Measurements from ENCODE around the gene HTATSF1. TPM values are rescaled to one million over a fixed set of nuclear protein-coding genes. Genes with fewer than 3 reads are reported as not detected.

HTATSF1 gene
- total RNA-seq (ENCODE audit: unreplicated experiment), result 31.6 TPM
- long read RNA-seq, transcript HTATSF1-201 (9 exons, 2,775 nt), result major isoform, 14 of 34 reads
- long read RNA-seq, transcript HTATSF1-204 (10 exons, 3,019 nt), result minor isoform, 11 of 34 reads
- long read RNA-seq, partial matches to known transcripts, result 2 of 34 reads
- long read RNA-seq, other reads (novel, unspliced or antisense), result 6 of 34 reads

DNA sequence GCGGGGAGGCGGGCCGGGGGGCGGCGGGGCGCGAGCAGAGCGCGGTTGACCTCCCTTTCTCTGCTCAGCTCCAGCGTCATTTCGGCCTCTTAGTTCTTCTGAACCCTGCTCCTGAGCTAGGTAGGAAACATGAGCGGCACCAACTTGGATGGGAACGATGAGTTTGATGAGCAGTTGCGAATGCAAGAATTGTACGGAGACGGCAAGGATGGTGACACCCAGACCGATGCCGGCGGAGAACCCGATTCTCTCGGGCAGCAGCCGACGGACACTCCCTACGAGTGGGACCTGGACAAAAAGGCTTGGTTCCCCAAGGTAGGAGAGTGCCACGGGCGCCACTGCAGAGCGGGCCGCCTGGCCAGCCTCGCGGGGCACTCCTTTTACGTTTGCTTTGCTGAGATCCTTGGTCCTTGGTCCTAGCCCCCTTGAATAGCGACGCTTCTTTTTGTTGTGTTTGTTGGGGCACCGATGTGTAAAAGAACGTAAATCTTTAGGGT is at the start of gene HTATSF1:
Gene HTATSF1 (plus strand): TSS at position 37 of the 497 bp plus-strand sequence. CDS start 93 bp downstream, at position 130.
- TF ChIP-seq, protein P1, sequence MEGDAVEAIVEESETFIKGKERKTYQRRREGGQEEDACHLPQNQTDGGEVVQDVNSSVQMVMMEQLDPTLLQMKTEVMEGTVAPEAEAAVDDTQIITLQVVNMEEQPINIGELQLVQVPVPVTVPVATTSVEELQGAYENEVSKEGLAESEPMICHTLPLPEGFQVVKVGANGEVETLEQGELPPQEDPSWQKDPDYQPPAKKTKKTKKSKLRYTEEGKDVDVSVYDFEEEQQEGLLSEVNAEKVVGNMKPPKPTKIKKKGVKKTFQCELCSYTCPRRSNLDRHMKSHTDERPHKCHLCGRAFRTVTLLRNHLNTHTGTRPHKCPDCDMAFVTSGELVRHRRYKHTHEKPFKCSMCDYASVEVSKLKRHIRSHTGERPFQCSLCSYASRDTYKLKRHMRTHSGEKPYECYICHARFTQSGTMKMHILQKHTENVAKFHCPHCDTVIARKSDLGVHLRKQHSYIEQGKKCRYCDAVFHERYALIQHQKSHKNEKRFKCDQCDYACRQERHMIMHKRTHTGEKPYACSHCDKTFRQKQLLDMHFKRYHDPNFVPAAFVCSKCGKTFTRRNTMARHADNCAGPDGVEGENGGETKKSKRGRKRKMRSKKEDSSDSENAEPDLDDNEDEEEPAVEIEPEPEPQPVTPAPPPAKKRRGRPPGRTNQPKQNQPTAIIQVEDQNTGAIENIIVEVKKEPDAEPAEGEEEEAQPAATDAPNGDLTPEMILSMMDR (IDR thresholded peaks at IDR 0.05; ENCODE audit: unreplicated experiment), result no peak
- no peaks in the 10 kb centered on the region for H3K9me3 Mint-ChIP-seq (ENCODE audit: unreplicated experiment)
- peaks cover 7% of the 10 kb centered on the region for H3K4me1 Mint-ChIP-seq (ENCODE audit: unreplicated experiment)
- peak within 1 kb of the TSS; percentile 97 for H3K4me3 Mint-ChIP-seq (ENCODE audit: unreplicated experiment)
- DNase-seq (ENCODE audit: low spot score), result peak; percentile 3
- peak within 1 kb of the TSS; percentile 93 for H3K27ac Mint-ChIP-seq (ENCODE audit: unreplicated experiment)
- H3K27me3 Mint-ChIP-seq (ENCODE audit: unreplicated experiment), result no peaks in the 10 kb centered on the region
- peaks cover 3% of the 10 kb centered on the region for H3K36me3 Mint-ChIP-seq (ENCODE audit: low read depth, unreplicated experiment)

- DNase-seq (ENCODE audit: low spot score), result no peak
- Mint-ChIP-seq H3K9me3 (ENCODE audit: unreplicated experiment) (no peaks in the 10 kb centered on the region), H3K27me3 (ENCODE audit: unreplicated experiment) (no peaks in the 10 kb centered on the region), H3K27ac (ENCODE audit: unreplicated experiment) (no peak overlapping the region), H3K36me3 (ENCODE audit: low read depth, unreplicated experiment) (no peaks in the 10 kb centered on the region), H3K4me3 (ENCODE audit: unreplicated experiment) (no peak overlapping the region), H3K4me1 (ENCODE audit: unreplicated experiment) (no peaks in the 10 kb centered on the region)
- TF ChIP-seq, protein P1 (IDR thresholded peaks at IDR 0.05; ENCODE audit: unreplicated experiment), result no peak
Measured at GRCh38 chrX:136447968-136448367, 49.4 kb upstream of the HTATSF1 start.

GRCh38 chrX:136450050-136450830 is 47.2 kb upstream of the HTATSF1 start:
- Mint-ChIP-seq H3K27ac (ENCODE audit: unreplicated experiment) (no peak overlapping the region), H3K9me3 (ENCODE audit: unreplicated experiment) (no peaks in the 10 kb centered on the region), H3K36me3 (ENCODE audit: low read depth, unreplicated experiment) (no peaks in the 10 kb centered on the region), H3K27me3 (ENCODE audit: unreplicated experiment) (no peaks in the 10 kb centered on the region), H3K4me1 (ENCODE audit: unreplicated experiment) (no peaks in the 10 kb centered on the region), H3K4me3 (ENCODE audit: unreplicated experiment) (no peak overlapping the region)
- TF ChIP-seq, protein P1 (IDR thresholded peaks at IDR 0.05; ENCODE audit: unreplicated experiment), result no peak
- no peak for DNase-seq (ENCODE audit: low spot score)

GRCh38 chrX:136452614-136453013 is 44.8 kb upstream of the HTATSF1 start:
- no peaks in the 10 kb centered on the region for H3K36me3 Mint-ChIP-seq (ENCODE audit: low read depth, unreplicated experiment)
- DNase-seq (ENCODE audit: low spot score), result no peak
- H3K27me3 Mint-ChIP-seq (ENCODE audit: unreplicated experiment), result no peaks in the 10 kb centered on the region
- H3K4me1 Mint-ChIP-seq (ENCODE audit: unreplicated experiment), result no peaks in the 10 kb centered on the region
- no peak overlapping the region for H3K27ac Mint-ChIP-seq (ENCODE audit: unreplicated experiment)
- no peaks in the 10 kb centered on the region for H3K9me3 Mint-ChIP-seq (ENCODE audit: unreplicated experiment)
- TF ChIP-seq, protein P1 (IDR thresholded peaks at IDR 0.05; ENCODE audit: unreplicated experiment), result no peak
- no peak overlapping the region for H3K4me3 Mint-ChIP-seq (ENCODE audit: unreplicated experiment)

DNA sequence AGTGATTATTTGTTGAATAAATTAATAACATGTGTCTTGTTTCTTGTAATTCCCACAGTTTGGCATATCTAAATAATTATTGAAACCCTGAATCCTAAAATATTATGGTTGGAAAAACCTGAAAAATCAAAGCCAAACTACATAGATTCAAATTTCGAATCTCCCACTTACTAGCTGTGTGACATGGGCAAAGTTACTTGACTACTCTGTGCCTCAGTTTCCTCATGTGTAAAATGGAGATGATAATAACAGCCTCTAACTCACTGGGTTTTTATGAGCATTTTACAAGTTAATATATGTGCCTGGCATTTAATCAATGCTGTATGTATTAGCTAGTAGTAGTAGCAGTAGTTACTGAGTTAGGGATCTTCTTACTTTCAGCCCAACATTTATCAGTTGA is 44.3 kb upstream of the HTATSF1 start:
- no peaks in the 10 kb centered on the region for H3K27me3 Mint-ChIP-seq (ENCODE audit: unreplicated experiment)
- TF ChIP-seq, protein P1 (IDR thresholded peaks at IDR 0.05; ENCODE audit: unreplicated experiment), result no peak
- no peak for DNase-seq (ENCODE audit: low spot score)
- no peaks in the 10 kb centered on the region for H3K36me3 Mint-ChIP-seq (ENCODE audit: low read depth, unreplicated experiment)
- no peaks in the 10 kb centered on the region for H3K9me3 Mint-ChIP-seq (ENCODE audit: unreplicated experiment)
- no peak overlapping the region for H3K4me3 Mint-ChIP-seq (ENCODE audit: unreplicated experiment)
- no peaks in the 10 kb centered on the region for H3K4me1 Mint-ChIP-seq (ENCODE audit: unreplicated experiment)
- no peak overlapping the region for H3K27ac Mint-ChIP-seq (ENCODE audit: unreplicated experiment)

Measured in endothelial cell (in vitro differentiated cells).